Kasumi-1 (cell line): ENCODE data around the gene TMEM35A.
"Not testable (repeated sequence)": the region's sequence is repeated elsewhere in the genome, so short reads cannot be mapped to it uniquely, and the experiment has no call there.

Experiments used
- DNase-seq, 2 experiments: peaks; one replicate each; lab custom pipeline; 2025; lab: John Stamatoyannopoulos, UW

TMEM35A gene

GRCh38 chrX:101078716-101079598 lies at the start of gene TMEM35A:
Gene TMEM35A, plus strand, starts transcription at chrX:101078879. Its CDS starts 124 bp downstream, at chrX:101079003.
- DNase-seq = no peak

- DNase-seq = no peak
These were observed 49.0 kb upstream of the TMEM35A start for GRCh38 chrX:101029665-101030064.

GRCh38 chrX:101037231-101037630 lies 41.4 kb upstream of the TMEM35A start:
- no peak for DNase-seq

- no peak for DNase-seq
These were observed 38.5 kb upstream of the TMEM35A start for GRCh38 chrX:101040197-101040596.

- DNase-seq = no peak
These were observed 27.5 kb upstream of the TMEM35A start for GRCh38 chrX:101051153-101051548.

GRCh38 chrX:101051549-101052302 lies 27.0 kb upstream of the TMEM35A start, which contains the start of gene TRMT2B:
Gene TRMT2B, minus strand, starts transcription at chrX:101052111. Its CDS starts 9,822 bp downstream, at chrX:101042289.
- DNase-seq = peak; percentile 80 to 82

GRCh38 chrX:101056551-101056950 lies 22.1 kb upstream of the TMEM35A start:
- DNase-seq = not testable (repeated sequence)

- peak; percentile 61 to 63 for DNase-seq
These were observed 21.5 kb upstream of the TMEM35A start for GRCh38 chrX:101057093-101057714.

GRCh38 chrX:101062176-101062575 lies 16.5 kb upstream of the TMEM35A start:
- DNase-seq = no peak

- DNase-seq = no peak
These were observed 7.1 kb upstream of the TMEM35A start for GRCh38 chrX:101071582-101071981.

- DNase-seq = no peak
These were observed 1.1 kb downstream of the TMEM35A start for GRCh38 chrX:101079736-101080270.

- DNase-seq = no peak
These were observed 1.8 kb downstream of the TMEM35A start for GRCh38 chrX:101080326-101081124.

- no peak for DNase-seq
These were observed 2.6 kb downstream of the TMEM35A start for GRCh38 chrX:101081231-101081630.

- DNase-seq = no peak
These were observed 13.1 kb downstream of the TMEM35A start for GRCh38 chrX:101091817-101092216.

- DNase-seq = peak; percentile 73 to 82
These were observed 19.1 kb downstream of the TMEM35A start, which contains the start of gene CENPI for GRCh38 chrX:101097546-101098453. Gene CENPI, plus strand, starts transcription at chrX:101098204. Its CDS starts 2,867 bp downstream, at chrX:101101071.

GRCh38 chrX:101108284-101108683 lies 29.6 kb downstream of the TMEM35A start:
- no peak for DNase-seq

GRCh38 chrX:101117701-101118100 lies 39.0 kb downstream of the TMEM35A start:
- no peak for DNase-seq

- no peak for DNase-seq
These were observed 57.6 kb downstream of the TMEM35A start for GRCh38 chrX:101136235-101136634.
